ENCODE measurements around the gene FGFBP2. TPM values are rescaled to one million over a fixed set of nuclear protein-coding genes. Genes with fewer than 3 reads are reported as not detected.

FGFBP2 gene
- total RNA-seq, 6 donors from 2014 or later, result 1.8 to 9.7 (median 3.8) TPM; not detected in 1

- H3K4me1 ChIP-seq, result no peaks in the 10 kb centered on the region
- H3K27me3 ChIP-seq, result no peaks in the 10 kb centered on the region
- no peak for TF ChIP-seq POLR2A (IDR thresholded peaks at IDR 0.05)
- TF ChIP-seq POLR2AphosphoS5 (IDR thresholded peaks at IDR 0.05), result no peak
- TF ChIP-seq, protein P1, sequence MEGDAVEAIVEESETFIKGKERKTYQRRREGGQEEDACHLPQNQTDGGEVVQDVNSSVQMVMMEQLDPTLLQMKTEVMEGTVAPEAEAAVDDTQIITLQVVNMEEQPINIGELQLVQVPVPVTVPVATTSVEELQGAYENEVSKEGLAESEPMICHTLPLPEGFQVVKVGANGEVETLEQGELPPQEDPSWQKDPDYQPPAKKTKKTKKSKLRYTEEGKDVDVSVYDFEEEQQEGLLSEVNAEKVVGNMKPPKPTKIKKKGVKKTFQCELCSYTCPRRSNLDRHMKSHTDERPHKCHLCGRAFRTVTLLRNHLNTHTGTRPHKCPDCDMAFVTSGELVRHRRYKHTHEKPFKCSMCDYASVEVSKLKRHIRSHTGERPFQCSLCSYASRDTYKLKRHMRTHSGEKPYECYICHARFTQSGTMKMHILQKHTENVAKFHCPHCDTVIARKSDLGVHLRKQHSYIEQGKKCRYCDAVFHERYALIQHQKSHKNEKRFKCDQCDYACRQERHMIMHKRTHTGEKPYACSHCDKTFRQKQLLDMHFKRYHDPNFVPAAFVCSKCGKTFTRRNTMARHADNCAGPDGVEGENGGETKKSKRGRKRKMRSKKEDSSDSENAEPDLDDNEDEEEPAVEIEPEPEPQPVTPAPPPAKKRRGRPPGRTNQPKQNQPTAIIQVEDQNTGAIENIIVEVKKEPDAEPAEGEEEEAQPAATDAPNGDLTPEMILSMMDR (IDR thresholded peaks at IDR 0.05), result no peak
- H3K27ac ChIP-seq, result no peak overlapping the region
- no peak overlapping the region for H3K4me3 ChIP-seq
- peaks cover 0 to 4% (median 0%) of the 10 kb centered on the region in 4 donors for H3K9me3 ChIP-seq
- WGBS, 2 donors, result 45 to 51% methylated on average over 4 of the region's 4 CpGs
- H3K36me3 ChIP-seq, result no peaks in the 10 kb centered on the region
- DNase-seq (peak in 1 of 2 donors; percentile 46), ATAC-seq (ENCODE audit: low FRiP score in 2 of 2) (peak; percentile 44 to 46)
These were observed 601 bp upstream of the FGFBP2 start for GRCh38 chr4:15963576-15963975.

GRCh38 chr4:15961781-15962510, 1.0 kb downstream of the FGFBP2 start:
- Histone ChIP-seq H3K27me3 (no peaks in the 10 kb centered on the region), H3K27ac (peak overlapping the region in 1 of 4 donors; percentile 30), H3K9me3 (peaks cover 0 to 4% (median 0%) of the 10 kb centered on the region in 4 donors), H3K36me3 (no peaks in the 10 kb centered on the region), H3K4me1 (no peaks in the 10 kb centered on the region), H3K4me3 (no peak overlapping the region)
- TF ChIP-seq POLR2A (IDR thresholded peaks at IDR 0.05) (no peak), POLR2AphosphoS5 (IDR thresholded peaks at IDR 0.05) (no peak), EP300 (IDR thresholded peaks at IDR 0.05) (no peak)
- TF ChIP-seq, protein P1 (IDR thresholded peaks at IDR 0.05), result no peak
- DNase-seq (peak in 1 of 2 donors; percentile 32), ATAC-seq (ENCODE audit: low FRiP score in 2 of 2) (peak in 1 of 2 donors; percentile 49)
- 70% methylated on average over 16 of the region's 16 CpGs for WGBS, 2 donors

GRCh38 chr4:15958562-15958961, 4.4 kb downstream of the FGFBP2 start:
- DNase-seq (no peak), ATAC-seq (ENCODE audit: low FRiP score in 2 of 2) (no peak)
- Histone ChIP-seq H3K27ac (no peak overlapping the region), H3K4me1 (peaks cover 0 to 5% (median 0%) of the 10 kb centered on the region in 4 donors), H3K36me3 (no peaks in the 10 kb centered on the region), H3K9me3 (no peaks in the 10 kb centered on the region), H3K27me3 (no peaks in the 10 kb centered on the region), H3K4me3 (no peak overlapping the region)
- WGBS, 2 donors, result 74 to 86% methylated on average over 2 of the region's 2 CpGs
- TF ChIP-seq, protein P1 (IDR thresholded peaks at IDR 0.05), result no peak
- no peak for TF ChIP-seq POLR2AphosphoS5 (IDR thresholded peaks at IDR 0.05)

DNA sequence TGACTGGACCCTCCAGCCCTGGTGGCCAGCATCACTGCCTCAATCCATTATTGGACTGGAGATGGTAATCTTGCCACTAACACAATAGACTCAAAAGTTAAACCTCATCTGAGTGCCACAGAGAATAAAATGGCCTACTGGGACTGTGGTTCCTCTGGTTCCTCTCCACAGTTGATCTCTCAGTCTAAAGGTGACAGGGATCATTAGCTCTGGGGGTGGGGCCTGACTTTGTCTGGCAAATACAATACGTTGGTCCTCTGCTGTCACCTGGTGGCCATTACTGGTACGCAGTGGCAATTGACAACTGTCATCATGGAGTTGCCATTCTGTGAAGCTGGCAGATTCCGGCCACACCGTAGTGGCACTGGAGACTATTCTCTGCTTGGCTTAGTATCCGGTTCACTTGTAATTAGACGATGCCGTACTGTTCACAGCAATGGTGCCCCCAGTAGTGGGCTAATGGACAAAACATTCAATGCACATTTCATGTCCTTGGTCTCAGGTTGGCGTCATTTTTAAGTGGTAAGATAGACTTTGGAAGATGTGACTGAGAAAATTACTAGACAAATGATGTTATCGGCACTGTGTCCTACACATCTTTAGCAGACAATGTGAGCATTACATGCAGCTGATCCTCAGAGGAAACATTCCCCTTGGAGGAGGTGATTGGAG, 6.7 kb downstream of the FGFBP2 start:
- no peaks in the 10 kb centered on the region for H3K9me3 ChIP-seq
- no peaks in the 10 kb centered on the region for H3K36me3 ChIP-seq
- no peak overlapping the region for H3K27ac ChIP-seq
- H3K4me3 ChIP-seq, result no peak overlapping the region
- peaks cover 0 to 5% (median 0%) of the 10 kb centered on the region in 4 donors for H3K4me1 ChIP-seq
- TF ChIP-seq, protein P1 (IDR thresholded peaks at IDR 0.05), result peak; percentile 74 to 95 (median 90)
- no peak for TF ChIP-seq EP300 (IDR thresholded peaks at IDR 0.05)
- peak in 1 of 2 donors; percentile 89 for DNase-seq
- no peaks in the 10 kb centered on the region for H3K27me3 ChIP-seq
- peak; percentile 90 to 93 for ATAC-seq (ENCODE audit: low FRiP score in 2 of 2)
- 53 to 55% methylated on average over 9 of the region's 9 CpGs for WGBS, 2 donors

All from upper lobe of left lung (tissue), 6 donors.